ENCODE results near the gene MARCHF3. TPM values are rescaled to one million over a fixed set of nuclear protein-coding genes. Genes with fewer than 3 reads are reported as not detected.

The MARCHF3 gene
- total RNA-seq, 1 experiment from 2014 or later = 0.61 TPM

DNA sequence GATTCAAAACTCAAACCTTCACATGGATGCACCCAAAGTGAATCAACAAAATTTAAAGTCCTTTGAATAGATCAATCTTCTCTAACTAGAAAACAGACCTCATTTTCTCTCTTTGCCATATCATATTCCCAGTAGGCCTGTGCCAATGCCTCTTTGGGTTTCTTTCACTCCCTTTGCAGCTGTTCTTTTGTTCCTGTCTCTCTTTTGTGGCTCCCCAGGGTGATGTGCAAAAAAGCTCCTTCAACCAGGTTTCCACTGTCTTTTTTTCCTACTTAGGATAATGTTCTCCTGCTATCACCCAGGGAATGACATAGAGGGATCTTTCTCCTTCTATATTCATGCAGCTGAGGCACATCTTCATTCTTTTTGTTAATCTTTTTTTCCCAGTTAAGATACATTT is 54.6 kb downstream of the MARCHF3 start:
- TF ChIP-seq, protein P1, sequence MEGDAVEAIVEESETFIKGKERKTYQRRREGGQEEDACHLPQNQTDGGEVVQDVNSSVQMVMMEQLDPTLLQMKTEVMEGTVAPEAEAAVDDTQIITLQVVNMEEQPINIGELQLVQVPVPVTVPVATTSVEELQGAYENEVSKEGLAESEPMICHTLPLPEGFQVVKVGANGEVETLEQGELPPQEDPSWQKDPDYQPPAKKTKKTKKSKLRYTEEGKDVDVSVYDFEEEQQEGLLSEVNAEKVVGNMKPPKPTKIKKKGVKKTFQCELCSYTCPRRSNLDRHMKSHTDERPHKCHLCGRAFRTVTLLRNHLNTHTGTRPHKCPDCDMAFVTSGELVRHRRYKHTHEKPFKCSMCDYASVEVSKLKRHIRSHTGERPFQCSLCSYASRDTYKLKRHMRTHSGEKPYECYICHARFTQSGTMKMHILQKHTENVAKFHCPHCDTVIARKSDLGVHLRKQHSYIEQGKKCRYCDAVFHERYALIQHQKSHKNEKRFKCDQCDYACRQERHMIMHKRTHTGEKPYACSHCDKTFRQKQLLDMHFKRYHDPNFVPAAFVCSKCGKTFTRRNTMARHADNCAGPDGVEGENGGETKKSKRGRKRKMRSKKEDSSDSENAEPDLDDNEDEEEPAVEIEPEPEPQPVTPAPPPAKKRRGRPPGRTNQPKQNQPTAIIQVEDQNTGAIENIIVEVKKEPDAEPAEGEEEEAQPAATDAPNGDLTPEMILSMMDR (IDR thresholded peaks at IDR 0.05; ENCODE audit: insufficient read depth in 1 of 2, low read depth in 1 of 2, low read length in 1 of 2, severe bottlenecking in 1 of 2, unreplicated experiment in 1 of 2) = no peak
- Mint-ChIP-seq H3K27me3 (ENCODE audit: insufficient read depth, unreplicated experiment) (peaks cover 8% of the 10 kb centered on the region), H3K4me1 (ENCODE audit: low read depth, unreplicated experiment) (no peaks in the 10 kb centered on the region), H3K36me3 (ENCODE audit: insufficient read depth, unreplicated experiment) (no peaks in the 10 kb centered on the region), H3K27ac (ENCODE audit: unreplicated experiment) (no peak overlapping the region), H3K4me3 (ENCODE audit: unreplicated experiment) (no peak overlapping the region), H3K9me3 (ENCODE audit: unreplicated experiment) (no peaks in the 10 kb centered on the region)
- POLR2A ChIA-PET = no interaction called here
- H3K4me1 ChIP-seq = no peaks in the 10 kb centered on the region
- H3K36me3 ChIP-seq (ENCODE audit: control insufficient read depth, insufficient read depth, low read length) = no peaks in the 10 kb centered on the region
- no peak for DNase-seq
- H3K27me3 ChIP-seq (replicated peaks; ENCODE audit: control insufficient read depth, insufficient read depth, low read length) = no peaks in the 10 kb centered on the region
- H3K9me3 ChIP-seq = no peaks in the 10 kb centered on the region
- CTCF ChIA-PET = no interaction called here
- no peak overlapping the region for H3K4me3 ChIP-seq (ENCODE audit: low read depth, low read length)
- BruUV-seq (replicated peaks) = no TSS peak
- intact Hi-C loops (cut with micrococcal nuclease; ENCODE audit: unreplicated experiment) = no loop called here

DNA sequence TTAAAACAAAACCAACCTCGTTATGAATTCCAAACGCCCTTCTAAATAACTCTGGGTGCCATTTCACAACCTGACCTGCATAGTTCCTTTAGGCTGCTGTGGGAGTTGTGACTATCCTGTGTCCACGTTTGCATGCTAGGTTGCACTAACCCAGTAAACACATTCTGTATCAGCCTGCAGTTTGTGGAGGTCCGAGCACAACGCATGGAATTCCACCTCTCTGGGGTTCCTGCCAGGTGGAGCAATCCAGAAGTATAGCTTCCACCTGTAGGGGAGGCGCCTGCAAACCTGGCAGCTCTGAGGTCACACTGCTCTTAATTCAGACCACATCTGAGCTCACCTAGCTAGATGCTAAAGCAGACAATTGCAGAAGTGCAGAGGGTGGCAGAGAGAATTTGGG is 57.2 kb downstream of the MARCHF3 start:
- no peaks in the 10 kb centered on the region for H3K27me3 ChIP-seq (replicated peaks; ENCODE audit: control insufficient read depth, insufficient read depth, low read length)
- no peak overlapping the region for H3K4me3 ChIP-seq (ENCODE audit: low read depth, low read length)
- no peaks in the 10 kb centered on the region for H3K9me3 ChIP-seq
- ChIA-PET POLR2A (no interaction called here), CTCF (no interaction called here)
- Mint-ChIP-seq H3K27ac (ENCODE audit: unreplicated experiment) (no peak overlapping the region), H3K4me3 (ENCODE audit: unreplicated experiment) (no peak overlapping the region), H3K36me3 (ENCODE audit: insufficient read depth, unreplicated experiment) (no peaks in the 10 kb centered on the region), H3K27me3 (ENCODE audit: insufficient read depth, unreplicated experiment) (peaks cover 8% of the 10 kb centered on the region), H3K9me3 (ENCODE audit: unreplicated experiment) (no peaks in the 10 kb centered on the region), H3K4me1 (ENCODE audit: low read depth, unreplicated experiment) (no peaks in the 10 kb centered on the region)
- DNase-seq = no peak
- TF ChIP-seq, protein P1 (IDR thresholded peaks at IDR 0.05; ENCODE audit: insufficient read depth in 1 of 2, low read depth in 1 of 2, low read length in 1 of 2, severe bottlenecking in 1 of 2, unreplicated experiment in 1 of 2) = no peak
- intact Hi-C loops (cut with micrococcal nuclease; ENCODE audit: unreplicated experiment) = no loop called here
- no peaks in the 10 kb centered on the region for H3K4me1 ChIP-seq
- H3K36me3 ChIP-seq (ENCODE audit: control insufficient read depth, insufficient read depth, low read length) = no peaks in the 10 kb centered on the region
- BruUV-seq (replicated peaks) = no TSS peak

DNA sequence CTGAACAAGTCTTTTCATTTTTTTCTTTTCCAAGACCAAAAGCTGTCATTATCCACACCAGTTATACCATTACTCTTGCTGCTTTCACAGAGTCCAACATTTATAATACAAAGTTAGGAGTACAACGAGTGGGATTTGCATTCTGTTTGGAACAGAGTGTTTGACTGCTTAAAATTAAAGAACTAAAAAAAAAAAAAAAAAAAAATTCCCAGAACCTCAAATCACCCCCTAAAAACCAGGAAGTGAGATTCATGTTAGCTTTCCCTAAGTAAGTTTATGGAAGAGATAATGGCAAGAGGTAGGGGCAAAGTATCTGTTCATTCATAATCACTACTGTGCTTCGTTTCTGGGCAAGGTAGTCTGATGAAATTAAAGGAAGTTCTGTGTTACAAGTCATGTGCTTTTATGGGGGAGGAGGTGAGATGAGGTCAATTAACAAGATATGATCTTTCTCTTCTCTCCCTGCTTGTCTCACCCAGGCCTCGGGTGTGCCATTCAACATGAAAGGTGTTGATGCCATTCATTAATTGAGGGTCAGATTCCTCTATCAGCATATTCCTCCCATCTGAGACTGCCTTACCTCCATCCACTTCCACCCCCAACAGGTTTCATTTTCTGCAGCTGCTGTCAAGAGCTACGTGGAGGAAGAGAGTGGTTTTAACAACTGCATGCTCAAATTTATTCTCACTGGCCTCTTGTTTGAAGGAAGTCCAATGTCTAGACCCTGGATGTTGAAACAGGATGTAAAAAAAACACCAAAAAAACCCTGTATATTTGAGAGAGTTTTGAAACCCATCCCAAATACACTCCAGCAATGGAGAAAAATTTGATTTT is 58.1 kb downstream of the MARCHF3 start:
- H3K27ac Mint-ChIP-seq (ENCODE audit: unreplicated experiment) = no peak overlapping the region
- TF ChIP-seq, protein P1 (IDR thresholded peaks at IDR 0.05; ENCODE audit: insufficient read depth in 1 of 2, low read depth in 1 of 2, low read length in 1 of 2, severe bottlenecking in 1 of 2, unreplicated experiment in 1 of 2) = no peak

More for the DNA sequence above, 58.1 kb downstream of the MARCHF3 start:
- no TSS peak for BruUV-seq (replicated peaks)
- Mint-ChIP-seq H3K4me3 (ENCODE audit: unreplicated experiment) (no peak overlapping the region), H3K4me1 (ENCODE audit: low read depth, unreplicated experiment) (no peaks in the 10 kb centered on the region), H3K27me3 (ENCODE audit: insufficient read depth, unreplicated experiment) (peaks cover 12% of the 10 kb centered on the region), H3K36me3 (ENCODE audit: insufficient read depth, unreplicated experiment) (no peaks in the 10 kb centered on the region), H3K9me3 (ENCODE audit: unreplicated experiment) (no peaks in the 10 kb centered on the region)
- CTCF ChIA-PET = no interaction called here
- no peak for DNase-seq
- H3K36me3 ChIP-seq (ENCODE audit: control insufficient read depth, insufficient read depth, low read length) = no peaks in the 10 kb centered on the region
- no peaks in the 10 kb centered on the region for H3K27me3 ChIP-seq (replicated peaks; ENCODE audit: control insufficient read depth, insufficient read depth, low read length)
- intact Hi-C loops (cut with micrococcal nuclease; ENCODE audit: unreplicated experiment) = no loop called here
- H3K4me1 ChIP-seq = no peaks in the 10 kb centered on the region
- POLR2A ChIA-PET = no interaction called here
- H3K4me3 ChIP-seq (ENCODE audit: low read depth, low read length) = no peak overlapping the region
- H3K9me3 ChIP-seq = no peaks in the 10 kb centered on the region
